GM23248 (cell line): ENCODE measurements around the gene DHDH.

ENCODE experiments used
- EZH2 ChIP-seq: fragments of 200-600 bp; sonication (generic); IDR thresholded peaks from 2 replicates; pipeline ENCODE4 v1.6.1; 2018; ENCODE audit warnings: antibody characterized with exemption, mild to moderate bottlenecking; ENCODE audit not compliant: insufficient read depth, poor library complexity, severe bottlenecking
- EZH2phosphoT487 ChIP-seq: fragments of 200-600 bp; sonication (generic); IDR thresholded peaks from 2 replicates; pipeline ENCODE4 v1.6.1; 2018; ENCODE audit warnings: antibody characterized with exemption, moderate library complexity, mild to moderate bottlenecking, low read depth; ENCODE audit not compliant: insufficient read depth

DNA sequence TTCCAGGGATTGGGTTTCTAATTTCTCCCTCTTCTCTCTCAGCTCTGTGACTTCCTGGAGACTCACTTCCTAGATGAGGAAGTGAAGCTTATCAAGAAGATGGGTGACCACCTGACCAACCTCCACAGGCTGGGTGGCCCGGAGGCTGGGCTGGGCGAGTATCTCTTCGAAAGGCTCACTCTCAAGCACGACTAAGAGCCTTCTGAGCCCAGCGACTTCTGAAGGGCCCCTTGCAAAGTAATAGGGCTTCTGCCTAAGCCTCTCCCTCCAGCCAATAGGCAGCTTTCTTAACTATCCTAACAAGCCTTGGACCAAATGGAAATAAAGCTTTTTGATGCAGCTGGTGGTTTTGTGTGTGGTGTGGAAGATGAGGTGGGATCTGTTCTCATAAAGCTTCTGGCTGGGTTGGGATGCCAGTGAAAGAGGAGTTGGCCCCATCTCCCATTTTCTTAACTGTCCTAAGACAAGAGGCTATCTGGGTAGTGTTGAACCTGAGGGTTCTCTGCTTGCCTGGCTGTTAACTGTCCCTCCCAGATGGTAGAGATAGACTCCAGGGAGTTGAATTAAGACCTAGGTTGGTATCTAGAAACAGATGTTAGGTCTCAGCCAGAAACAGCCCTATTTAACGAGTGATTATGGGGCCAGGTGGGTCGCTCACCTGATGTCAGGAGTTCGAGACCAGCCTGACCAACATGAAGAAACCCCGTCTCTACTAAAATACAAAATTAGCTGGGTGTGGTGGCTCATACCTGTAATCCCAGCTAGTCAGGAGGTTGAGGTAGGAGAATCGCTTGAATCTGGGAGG is 33.2 kb downstream of the DHDH start:
- TF ChIP-seq EZH2phosphoT487 (no peak), EZH2 (no peak)
